ENCODE measurements around the gene ADH1C.

The ADH1C gene

GRCh38 chr4:99293357-99293756 lies 59.2 kb downstream of the ADH1C start:
- no peak for DNase-seq

DNA sequence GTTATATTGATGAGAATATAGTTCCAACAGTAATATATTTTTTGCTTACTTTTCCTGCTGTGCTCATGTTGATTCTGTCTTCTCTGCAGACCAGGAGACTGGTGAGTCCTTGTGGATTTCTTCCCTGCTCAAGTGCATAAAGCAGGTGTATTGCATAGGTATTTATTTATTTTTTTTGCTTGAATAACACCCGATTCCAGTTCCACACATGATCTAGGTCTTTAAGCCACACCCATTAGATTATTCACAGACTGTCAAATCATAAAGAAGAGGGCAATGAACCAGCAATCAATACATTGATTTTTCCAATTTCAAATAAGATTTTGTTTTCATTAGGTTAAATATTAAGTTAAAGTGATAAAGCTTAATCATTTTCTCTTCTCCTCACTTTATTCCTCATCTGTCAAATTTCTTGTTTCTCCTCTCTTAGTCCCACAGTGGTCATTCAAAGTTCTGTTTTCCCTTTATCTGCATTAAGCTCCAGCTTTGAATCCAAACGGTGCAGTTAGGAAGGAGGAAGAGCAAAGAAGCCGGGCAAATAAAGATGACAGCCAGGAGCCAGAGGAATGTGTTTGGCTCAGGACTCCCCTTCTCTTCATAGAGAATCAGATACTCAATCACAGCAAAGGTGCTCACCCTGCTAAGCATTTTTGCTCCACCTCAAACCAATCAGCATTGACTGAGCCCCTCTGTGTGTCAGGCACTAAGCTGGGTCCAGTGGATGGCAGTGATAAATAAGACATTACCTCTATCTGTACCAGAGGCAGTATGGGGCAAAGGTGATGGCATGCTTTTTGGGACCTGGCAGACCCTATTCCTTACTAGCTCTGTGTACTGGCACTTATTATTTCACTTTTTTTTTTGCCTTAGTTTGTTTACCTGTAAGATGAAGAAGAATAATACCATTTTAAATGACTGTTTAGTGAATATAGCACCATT lies 61.4 kb downstream of the ADH1C start, which contains the start of gene ADH1A:
TSS of gene ADH1A (minus strand) at position 138 of the 939 bp plus-strand sequence. CDS start at position 67, 71 bp downstream.
- DNase-seq = no peak
